MM.1S (cell line): ENCODE data around the gene EMC1.

ENCODE experiments used
- CTCF ChIP-seq: fragments of 300-600 bp; sonication (generic); IDR thresholded peaks from 2 replicates; pipeline ENCODE4 v1.5.1; 2016; ENCODE audit warnings: antibody characterized with exemption, low read length, mixed read lengths
- EZH2 ChIP-seq: fragments of 300-600 bp; sonication (generic); optimal IDR thresholded peaks from 2 replicates; pipeline ENCODE3; 2017; ENCODE audit warnings: low read depth, mild to moderate bottlenecking, antibody characterized with exemption, low read length, mixed read lengths

DNA sequence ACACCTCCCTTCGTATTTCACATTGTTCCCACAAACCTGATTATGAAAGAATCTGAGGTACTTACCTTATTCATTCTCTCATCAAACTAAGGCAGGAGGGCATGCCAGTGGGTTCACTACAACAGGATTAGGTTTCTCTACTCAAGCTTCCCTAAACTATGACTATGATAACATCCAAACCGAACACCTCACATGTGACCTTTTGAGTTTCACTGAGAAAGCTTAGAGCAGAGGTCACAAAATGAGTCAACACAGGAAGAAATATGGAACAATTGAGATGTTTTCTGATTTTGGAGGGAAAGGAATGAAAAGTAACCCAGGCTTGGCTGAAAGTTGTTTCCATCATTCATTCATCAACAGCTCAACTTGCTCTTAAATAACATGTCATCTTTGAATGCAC, 65.3 kb downstream of the EMC1 start:
- TF ChIP-seq CTCF (no peak), EZH2 (no peak)
